Myocyte (in vitro differentiated cells): ENCODE data around the gene LRRC75A. TPM values are rescaled to one million over a fixed set of nuclear protein-coding genes. Genes with fewer than 3 reads are reported as not detected.

Source experiments
- DNase-seq: peaks from one replicate; pipeline ENCODE4 v3.0.0-alpha.2; 2012; ENCODE audit warnings: low read depth
- total RNA-seq: library from RNA; depleted of rRNA; stranded (reverse); fragments of >200 nt; gene quantifications from 2 replicates; pipeline ENCODE4 v1.2.3, GENCODE V29; 2014

LRRC75A gene
- total RNA-seq, 1 donor from 2014 or later: 0.51 TPM

GRCh38 chr17:16435925-16436886 lies 55.8 kb downstream of the LRRC75A start:
- no peak for DNase-seq

- no peak for DNase-seq
Observed at GRCh38 chr17:16434662-16435061, 57.3 kb downstream of the LRRC75A start.

GRCh38 chr17:16433514-16433913 lies 58.5 kb downstream of the LRRC75A start:
- no peak for DNase-seq

GRCh38 chr17:16432017-16432416 lies 60.0 kb downstream of the LRRC75A start:
- DNase-seq: no peak

GRCh38 chr17:16430650-16431049 lies 61.3 kb downstream of the LRRC75A start:
- DNase-seq: no peak

- DNase-seq: no peak
Observed at GRCh38 chr17:16429083-16429482, 62.9 kb downstream of the LRRC75A start.

- peak; percentile 28 for DNase-seq
Observed at GRCh38 chr17:16428098-16428882, 63.7 kb downstream of the LRRC75A start.

GRCh38 chr17:16427020-16427419 lies 65.0 kb downstream of the LRRC75A start:
- DNase-seq: no peak

GRCh38 chr17:16425698-16426659 lies 66.0 kb downstream of the LRRC75A start:
- DNase-seq: peak; percentile 54

GRCh38 chr17:16425202-16425601 lies 66.8 kb downstream of the LRRC75A start:
- no peak for DNase-seq

- DNase-seq: no peak
Observed at GRCh38 chr17:16423226-16423872, 68.6 kb downstream of the LRRC75A start.

GRCh38 chr17:16422416-16422815 lies 69.6 kb downstream of the LRRC75A start:
- DNase-seq: no peak

GRCh38 chr17:16419929-16420271 lies 72.1 kb downstream of the LRRC75A start:
- DNase-seq: peak; percentile 63

GRCh38 chr17:16419074-16419928 lies 72.7 kb downstream of the LRRC75A start:
- DNase-seq: peak; percentile 79

GRCh38 chr17:16418685-16419068 lies 73.3 kb downstream of the LRRC75A start:
- DNase-seq: no peak

GRCh38 chr17:16417896-16418684 lies 73.9 kb downstream of the LRRC75A start:
- DNase-seq: peak; percentile 58

- DNase-seq: no peak
Observed at GRCh38 chr17:16417399-16417798, 74.6 kb downstream of the LRRC75A start.

- DNase-seq: no peak
Observed at GRCh38 chr17:16415031-16415924, 76.7 kb downstream of the LRRC75A start, which contains the start of gene TRPV2. TRPV2 (plus strand) TSS chr17:16415571; CDS start chr17:16417669, 2,098 bp downstream.
